Panc1 (cell line): ENCODE measurements around the gene GHDC. TPM values are rescaled to one million over a fixed set of nuclear protein-coding genes. Genes with fewer than 3 reads are reported as not detected.
"Not testable (repeated sequence)": the region's sequence is repeated elsewhere in the genome, so short reads cannot be mapped to it uniquely, and the experiment has no call there.

Source experiments
- ATAC-seq: fragments of 200-7000 bp; cut with Tn5 transposase; 2 replicates; pipeline ENCODE4 v1.9.1; 2020; ENCODE audit warnings: mild to moderate bottlenecking, moderate library complexity
- BruUV-seq: library from RNA; stranded (reverse); fragments of 400-500 nt; replicated peaks from 2 replicates; lab custom pipeline; 2021; lab: Mats Ljungman, UMichigan
- CTCF ChIA-PET: fragments of 300-600 bp; sonication (Branson Sonifier 250); formaldehyde crosslinking; loops from one replicate; lab custom pipeline; 2022; ENCODE audit warnings: antibody characterized with exemption; lab: Charles Lee
- POLR2A ChIA-PET: fragments of 300-600 bp; sonication (Branson Sonifier 250); formaldehyde crosslinking; loops from one replicate; lab custom pipeline; 2022; ENCODE audit warnings: antibody characterized with exemption; lab: Charles Lee
- DNase-seq: peaks from one replicate; pipeline ENCODE4 v3.0.0-alpha.2; 2010; ENCODE audit warnings: low read depth, low spot score
- H3K27ac ChIP-seq: 2 replicates; pipeline ENCODE4 v1.5.1; 2011; ENCODE audit warnings: mild to moderate bottlenecking, low read length, inconsistent platforms
- H3K27me3 ChIP-seq: fragments of 200-500 bp; sonication (Bioruptor generic); 2 replicates; pipeline ENCODE4 v1.6.0; 2014; ENCODE audit warnings: low read length, inconsistent platforms; ENCODE audit not compliant: control insufficient read depth, insufficient read depth
- H3K36me3 ChIP-seq: fragments of 200-500 bp; sonication (Bioruptor generic); 2 replicates; pipeline ENCODE4 v1.5.1; 2014; ENCODE audit warnings: inconsistent platforms, mild to moderate bottlenecking, low read length, moderate library complexity; ENCODE audit not compliant: control insufficient read depth, insufficient read depth
- H3K4me1 ChIP-seq: 2 replicates; pipeline ENCODE4 v1.5.1; 2011; ENCODE audit warnings: inconsistent platforms, mild to moderate bottlenecking, low read length, moderate library complexity; ENCODE audit not compliant: control insufficient read depth, insufficient read depth
- H3K4me3 ChIP-seq, 2 experiments: 2 replicates each; pipeline ENCODE4 v1.5.1; 2011 to 2012; ENCODE audit warnings: low read depth in 2 of 2, low read length in 2 of 2, mild to moderate bottlenecking in 2 of 2, inconsistent platforms in 1 of 2, moderate library complexity in 1 of 2
- H3K9me3 ChIP-seq: fragments of 200-500 bp; sonication (Bioruptor generic); 2 replicates; pipeline ENCODE4 v1.5.1; 2014; ENCODE audit warnings: low read depth, mild to moderate bottlenecking, inconsistent platforms, low read length, moderate library complexity; ENCODE audit not compliant: control insufficient read depth, insufficient read depth
- CTCF ChIP-seq: fragments of 450-650 bp; IDR thresholded peaks from 2 replicates; pipeline ENCODE4 v1.5.1; 2017; ENCODE audit warnings: mild to moderate bottlenecking
- POLR2AphosphoS5 ChIP-seq: IDR thresholded peaks from 2 replicates; pipeline ENCODE4 v1.6.1; 2012; ENCODE audit warnings: mild to moderate bottlenecking, low read depth, low read length, moderate library complexity
- REST ChIP-seq, 2 experiments: IDR thresholded peaks; 2 replicates each; pipeline ENCODE4 v1.6.1; 2011 to 2012; ENCODE audit warnings: low read depth in 2 of 2, control low read depth in 1 of 2, low read length in 1 of 2, mild to moderate bottlenecking in 1 of 2, moderate library complexity in 1 of 2; ENCODE audit not compliant: insufficient read depth in 1 of 2
- SIN3A ChIP-seq: IDR thresholded peaks from 2 replicates; pipeline ENCODE4 v1.6.1; 2012; ENCODE audit warnings: low read depth, mild to moderate bottlenecking, low read length, moderate library complexity, borderline replicate concordance; ENCODE audit not compliant: insufficient read depth
- TCF7L2 ChIP-seq: IDR thresholded peaks from 2 replicates; pipeline ENCODE4 v1.6.1; 2011; ENCODE audit warnings: mild to moderate bottlenecking, low read depth, low read length, inconsistent platforms
- in situ Hi-C: cut with HindIII; loops from 2 replicates; pipeline ENCODE4 v1.10.0; 2016; ENCODE audit warnings: low sequenced_read_pairs, low pct_unique_long_range_greater_than_20kb
- intact Hi-C: fragments of 100-400 bp; cut with micrococcal nuclease; formaldehyde crosslinking; loops from one replicate; pipeline ENCODE4 v1.10.0; 2022; ENCODE audit not compliant: unreplicated experiment
- total RNA-seq: library from RNA; stranded (reverse); gene quantifications from one replicate; pipeline ENCODE4 v1.2.1, GENCODE V29; 2021; ENCODE audit not compliant: unreplicated experiment

GHDC gene
- total RNA-seq, 1 experiment from 2014 or later = 21.8 TPM

- H3K4me3 ChIP-seq, intact Hi-C loops, DNase-seq, in situ Hi-C loops, H3K36me3 ChIP-seq, BruUV-seq, ATAC-seq, H3K27me3 ChIP-seq, H3K9me3 ChIP-seq, CTCF ChIA-PET, POLR2A ChIA-PET: not testable (repeated sequence)
- Histone ChIP-seq H3K27ac (peak overlapping the region; percentile 69), H3K4me1 (peaks cover 40% of the 10 kb centered on the region)
These were observed 45.3 kb upstream of the GHDC start for GRCh38 chr17:42239576-42239975.

GRCh38 chr17:42236760-42237159 is 42.5 kb upstream of the GHDC start:
- intact Hi-C loops = no loop called here
- H3K36me3 ChIP-seq = no peaks in the 10 kb centered on the region
- in situ Hi-C loops = no loop called here
- ATAC-seq (no peak), DNase-seq (no peak)
- H3K9me3 ChIP-seq = no peaks in the 10 kb centered on the region
- peak overlapping the region; percentile 77 for H3K27ac ChIP-seq
- no peak overlapping the region for H3K4me3 ChIP-seq
- TF ChIP-seq REST (IDR thresholded peaks at IDR 0.05; ENCODE audit: insufficient read depth in 1 of 2, low read depth in 2 of 2, low read length in 1 of 2) (no peak), TCF7L2 (no peak), CTCF (no peak), SIN3A (no peak), POLR2AphosphoS5 (no peak)
- ChIA-PET POLR2A (interaction anchor here (0.7 kb wide), 1 partner anchor 36 kb away, joined by 3 read pairs; no protein-coding TSS in a partner anchor), CTCF (no interaction called here)
- no peaks in the 10 kb centered on the region for H3K27me3 ChIP-seq
- H3K4me1 ChIP-seq = peaks cover 32% of the 10 kb centered on the region
- BruUV-seq = no TSS peak

GRCh38 chr17:42233994-42234393 is 39.7 kb upstream of the GHDC start:
- no peaks in the 10 kb centered on the region for H3K9me3 ChIP-seq
- intact Hi-C loops = no loop called here
- H3K4me1 ChIP-seq = peaks cover 38% of the 10 kb centered on the region
- DNase-seq (no peak), ATAC-seq (no peak)
- no TSS peak for BruUV-seq
- peak overlapping the region; percentile 77 for H3K27ac ChIP-seq
- ChIA-PET POLR2A (no interaction called here), CTCF (no interaction called here)
- H3K4me3 ChIP-seq = no peak overlapping the region
- H3K36me3 ChIP-seq = no peaks in the 10 kb centered on the region
- no peaks in the 10 kb centered on the region for H3K27me3 ChIP-seq
- TF ChIP-seq SIN3A = no peak
- no peak for TF ChIP-seq POLR2AphosphoS5
- TF ChIP-seq TCF7L2 = no peak
- TF ChIP-seq CTCF = no peak
- no peak for TF ChIP-seq REST (IDR thresholded peaks at IDR 0.05; ENCODE audit: insufficient read depth in 1 of 2, low read depth in 2 of 2, low read length in 1 of 2)
- in situ Hi-C loops = no loop called here
